NCI-H446 (cell line): ENCODE results near the gene PTPRM.

Experiments
- DNase-seq, 2 experiments: peaks; one replicate each; lab custom pipeline; 2025; lab: John Stamatoyannopoulos, UW

The PTPRM gene

GRCh38 chr18:7566567-7567473 is at the start of gene PTPRM:
Gene PTPRM (plus strand): TSS chr18:7567316. CDS start chr18:7567819, 503 bp downstream.
- peak in 1 of 2 experiments; percentile 39 for DNase-seq

GRCh38 chr18:7517852-7518251 is 49.3 kb upstream of the PTPRM start:
- DNase-seq = no peak

- no peak for DNase-seq
Measured at GRCh38 chr18:7520200-7520785, 46.8 kb upstream of the PTPRM start.

- no peak for DNase-seq
Measured at GRCh38 chr18:7521226-7521856, 45.8 kb upstream of the PTPRM start.

- no peak for DNase-seq
Measured at GRCh38 chr18:7523772-7524171, 43.3 kb upstream of the PTPRM start.

GRCh38 chr18:7524786-7525185 is 42.3 kb upstream of the PTPRM start:
- no peak for DNase-seq

GRCh38 chr18:7532942-7533341 is 34.2 kb upstream of the PTPRM start:
- no peak for DNase-seq

- no peak for DNase-seq
Measured at GRCh38 chr18:7535436-7536205, 31.5 kb upstream of the PTPRM start.

- no peak for DNase-seq
Measured at GRCh38 chr18:7537145-7537544, 30.0 kb upstream of the PTPRM start.

- DNase-seq = no peak
Measured at GRCh38 chr18:7541835-7542234, 25.3 kb upstream of the PTPRM start.

GRCh38 chr18:7544686-7545085 is 22.4 kb upstream of the PTPRM start:
- DNase-seq = no peak

- no peak for DNase-seq
Measured at GRCh38 chr18:7545734-7546133, 21.4 kb upstream of the PTPRM start.

- no peak for DNase-seq
Measured at GRCh38 chr18:7548221-7548620, 18.9 kb upstream of the PTPRM start.

- DNase-seq = no peak
Measured at GRCh38 chr18:7548721-7549120, 18.4 kb upstream of the PTPRM start.

- no peak for DNase-seq
Measured at GRCh38 chr18:7557973-7558372, 9.1 kb upstream of the PTPRM start.

GRCh38 chr18:7558769-7559168 is 8.3 kb upstream of the PTPRM start:
- DNase-seq = no peak

GRCh38 chr18:7559709-7560319 is 7.3 kb upstream of the PTPRM start:
- DNase-seq = no peak

GRCh38 chr18:7561909-7562460 is 5.1 kb upstream of the PTPRM start:
- DNase-seq = no peak

- no peak for DNase-seq
Measured at GRCh38 chr18:7562491-7562890, 4.6 kb upstream of the PTPRM start.

- no peak for DNase-seq
Measured at GRCh38 chr18:7565677-7566076, 1.4 kb upstream of the PTPRM start.

GRCh38 chr18:7566244-7566566 is 911 bp upstream of the PTPRM start:
- DNase-seq = no peak
